SK-N-SH (cell line): ENCODE results near the gene C10orf143. TPM values are rescaled to one million over a fixed set of nuclear protein-coding genes. Genes with fewer than 3 reads are reported as not detected.

Experiments used
- CTCF ChIA-PET: fragments of 300-600, 350-600 bp; formaldehyde crosslinking; extraction: SDS; loops from one replicate; lab custom pipeline; 2021; lab: Yijun Ruan, JAX
- POLR2A ChIA-PET: fragments of 350-600 bp; sonication (Branson Sonifier 250); formaldehyde crosslinking; extraction: SDS; loops from one replicate; lab custom pipeline; 2020; ENCODE audit warnings: antibody characterized with exemption, inconsistent platforms; lab: Yijun Ruan, JAX
- DNase-seq: peaks from one replicate; pipeline ENCODE4 v3.0.0; 2012
- H2AFZ ChIP-seq: fragments of 200-600 bp; sonication (generic); 2 replicates; pipeline ENCODE4 v1.8.1; 2016; ENCODE audit warnings: antibody characterized with exemption, mild to moderate bottlenecking, low read depth
- H3F3A ChIP-seq: fragments of 200-600 bp; sonication (generic); replicated peaks from 2 replicates; pipeline ENCODE3; 2016; ENCODE audit warnings: antibody characterized with exemption, mild to moderate bottlenecking; ENCODE audit not compliant: insufficient read depth
- H3K27ac ChIP-seq, 2 experiments: fragments of 200-500 bp in 1 of 2; fragments of 200-600 bp in 1 of 2; sonication (Bioruptor generic) in 1 of 2; sonication (generic), shearing (Covaris generic) in 1 of 2; 2 replicates each; pipeline versions ENCODE4 v1.5.1 to v1.6.1; 2014 to 2016; ENCODE audit warnings: low read depth in 2 of 2, inconsistent platforms in 1 of 2, low read length in 1 of 2, mild to moderate bottlenecking in 1 of 2, mixed read lengths in 1 of 2
- H3K27me3 ChIP-seq: fragments of 200-600 bp; sonication (generic), shearing (Covaris generic); 2 replicates; pipeline ENCODE4 v1.6.1; 2016; ENCODE audit warnings: mixed run types; ENCODE audit not compliant: insufficient read depth
- H3K36me3 ChIP-seq, 2 experiments: fragments of 200-500 bp in 1 of 2; fragments of 200-600 bp in 1 of 2; sonication (Bioruptor generic) in 1 of 2; sonication (generic) in 1 of 2; replicated peaks in 1 of 2; 2 replicates each; pipeline versions ENCODE3 to v1.5.1; 2014 to 2016; ENCODE audit warnings: low read length in 1 of 2, mild to moderate bottlenecking in 1 of 2; ENCODE audit not compliant: insufficient read depth in 2 of 2, control insufficient read depth in 1 of 2
- H3K4me1 ChIP-seq, 2 experiments: fragments of 200-500 bp in 1 of 2; fragments of 200-600 bp in 1 of 2; sonication (Bioruptor generic) in 1 of 2; sonication (generic), shearing (Covaris generic) in 1 of 2; 2 replicates each; pipeline versions ENCODE4 v1.5.1 to v1.6.1; 2014 to 2016; ENCODE audit warnings: low read depth in 1 of 2, low read length in 1 of 2, mixed run types in 1 of 2; ENCODE audit not compliant: insufficient read depth in 2 of 2, control insufficient read depth in 1 of 2
- H3K4me2 ChIP-seq: fragments of 200-600 bp; sonication (generic), shearing (Covaris generic); 2 replicates; pipeline ENCODE4 v1.6.1; 2017; ENCODE audit warnings: mixed run types
- H3K4me3 ChIP-seq, 2 experiments: fragments of 200-500 bp in 1 of 2; fragments of 200-600 bp in 1 of 2; sonication (Bioruptor generic) in 1 of 2; sonication (generic), shearing (Covaris generic) in 1 of 2; 2 replicates each; pipeline versions ENCODE4 v1.5.1 to v1.8.1; 2014 to 2016; ENCODE audit warnings: low read depth in 2 of 2, inconsistent platforms in 1 of 2, low read length in 1 of 2, mild to moderate bottlenecking in 1 of 2, mixed read lengths in 1 of 2, moderate library complexity in 1 of 2
- H3K79me2 ChIP-seq: fragments of 200-600 bp; sonication (generic); 2 replicates; pipeline ENCODE4 v1.8.1; 2017; ENCODE audit warnings: mild to moderate bottlenecking; ENCODE audit not compliant: insufficient read depth
- H3K9ac ChIP-seq: fragments of 200-600 bp; sonication (generic); 2 replicates; pipeline ENCODE4 v1.6.1; 2017; ENCODE audit warnings: mixed run types
- H3K9me2 ChIP-seq: fragments of 200-600 bp; sonication (generic); 2 replicates; pipeline ENCODE4 v1.6.1; 2017; ENCODE audit warnings: mixed run types
- H3K9me3 ChIP-seq: fragments of 200-600 bp; sonication (generic); 2 replicates; pipeline ENCODE4 v1.6.1; 2017; ENCODE audit warnings: mixed run types, mild to moderate bottlenecking, moderate library complexity
- H4K20me1 ChIP-seq: fragments of 200-600 bp; sonication (generic); 2 replicates; pipeline ENCODE4 v1.6.1; 2017; ENCODE audit warnings: mild to moderate bottlenecking, mixed run types; ENCODE audit not compliant: insufficient read depth
- EP300 ChIP-seq, 2 experiments: IDR thresholded peaks; 2 replicates each; pipeline versions ENCODE4 v1.4.0 to v1.6.1; 2012; ENCODE audit warnings: borderline replicate concordance in 1 of 2, low read depth in 1 of 2, low read length in 1 of 2
- FOSL2 ChIP-seq: IDR thresholded peaks from 2 replicates; pipeline ENCODE4 v1.4.0; 2012; ENCODE audit warnings: low read depth, mild to moderate bottlenecking, moderate library complexity, borderline replicate concordance
- FOXJ3 ChIP-seq: sonication (generic); formaldehyde crosslinking; IDR thresholded peaks from 2 replicates; pipeline ENCODE4 v1.5.1; 2020; ENCODE audit warnings: mild to moderate bottlenecking, missing genetic modification reagents
- JUND ChIP-seq: IDR thresholded peaks from 2 replicates; pipeline ENCODE4 v1.4.0; 2012
- MEF2A ChIP-seq: IDR thresholded peaks from 2 replicates; pipeline ENCODE4 v1.4.0; 2012; ENCODE audit warnings: low read depth, borderline replicate concordance
- NRF1 ChIP-seq: IDR thresholded peaks from 2 replicates; pipeline ENCODE4 v1.6.1; 2012; ENCODE audit warnings: low read depth, mild to moderate bottlenecking, low read length
- POLR2AphosphoS5 ChIP-seq: IDR thresholded peaks from 2 replicates; pipeline ENCODE4 v1.6.1; 2012; ENCODE audit warnings: low read depth, low read length
- RAD21 ChIP-seq: IDR thresholded peaks from 2 replicates; pipeline ENCODE4 v1.6.1; 2012; ENCODE audit warnings: mild to moderate bottlenecking, low read length
- RCOR1 ChIP-seq: fragments of 150-350 bp; IDR thresholded peaks from 2 replicates; pipeline ENCODE4 v1.6.1; 2017; ENCODE audit warnings: antibody characterized with exemption, low read length
- SIN3A ChIP-seq: IDR thresholded peaks from 2 replicates; pipeline ENCODE4 v1.6.1; 2012; ENCODE audit warnings: low read depth, mild to moderate bottlenecking, low read length, moderate library complexity, borderline replicate concordance
- TAF1 ChIP-seq: IDR thresholded peaks from 2 replicates; pipeline ENCODE4 v1.6.1; 2012; ENCODE audit warnings: low read depth, mild to moderate bottlenecking, low read length, moderate library complexity, borderline replicate concordance
- TEAD4 ChIP-seq: IDR thresholded peaks from 2 replicates; pipeline ENCODE4 v1.4.0; 2012; ENCODE audit warnings: mild to moderate bottlenecking, borderline replicate concordance; ENCODE audit not compliant: insufficient read depth
- YY1 ChIP-seq: IDR thresholded peaks from 2 replicates; pipeline ENCODE4 v1.4.0; 2012; ENCODE audit warnings: low read depth, mild to moderate bottlenecking
- WGBS: methylation state at CpG from one replicate; pipeline ENCODE4 v1.1.6; 2017; ENCODE audit warnings: low lambda C conversion rate; 5-methylcytosine and 5-hydroxymethylcytosine counted together
- polyA plus RNA-seq, 3 experiments: library from polyadenylated mRNA; depleted of rRNA; stranded (reverse); fragments of >200 nt; gene quantifications; 2 replicates each; pipeline ENCODE4 v1.2.3, GENCODE V29; 2012
- TF ChIP-seq, protein P1 (sequence below): fragments of 150-350 bp; IDR thresholded peaks from 2 replicates; pipeline ENCODE4 v1.6.1; 2017; ENCODE audit warnings: antibody characterized with exemption, low read length, low read depth, borderline replicate concordance
- TF ChIP-seq, protein P2 (sequence below): fragments of 150-350 bp; IDR thresholded peaks from 2 replicates; pipeline ENCODE4 v1.6.1; 2016; ENCODE audit warnings: mild to moderate bottlenecking, low read depth, low read length
- TF ChIP-seq, protein P3 (sequence below): IDR thresholded peaks from 2 replicates; pipeline ENCODE4; 2012
- TF ChIP-seq, protein P4 (sequence below): IDR thresholded peaks from 2 replicates; pipeline ENCODE4 v1.4.0; 2012; ENCODE audit warnings: low read depth, borderline replicate concordance

C10orf143 gene
- polyA plus RNA-seq, 1 of the 3 experiments (the other 2 are of a cell fraction), result 2.2 TPM

DNA sequence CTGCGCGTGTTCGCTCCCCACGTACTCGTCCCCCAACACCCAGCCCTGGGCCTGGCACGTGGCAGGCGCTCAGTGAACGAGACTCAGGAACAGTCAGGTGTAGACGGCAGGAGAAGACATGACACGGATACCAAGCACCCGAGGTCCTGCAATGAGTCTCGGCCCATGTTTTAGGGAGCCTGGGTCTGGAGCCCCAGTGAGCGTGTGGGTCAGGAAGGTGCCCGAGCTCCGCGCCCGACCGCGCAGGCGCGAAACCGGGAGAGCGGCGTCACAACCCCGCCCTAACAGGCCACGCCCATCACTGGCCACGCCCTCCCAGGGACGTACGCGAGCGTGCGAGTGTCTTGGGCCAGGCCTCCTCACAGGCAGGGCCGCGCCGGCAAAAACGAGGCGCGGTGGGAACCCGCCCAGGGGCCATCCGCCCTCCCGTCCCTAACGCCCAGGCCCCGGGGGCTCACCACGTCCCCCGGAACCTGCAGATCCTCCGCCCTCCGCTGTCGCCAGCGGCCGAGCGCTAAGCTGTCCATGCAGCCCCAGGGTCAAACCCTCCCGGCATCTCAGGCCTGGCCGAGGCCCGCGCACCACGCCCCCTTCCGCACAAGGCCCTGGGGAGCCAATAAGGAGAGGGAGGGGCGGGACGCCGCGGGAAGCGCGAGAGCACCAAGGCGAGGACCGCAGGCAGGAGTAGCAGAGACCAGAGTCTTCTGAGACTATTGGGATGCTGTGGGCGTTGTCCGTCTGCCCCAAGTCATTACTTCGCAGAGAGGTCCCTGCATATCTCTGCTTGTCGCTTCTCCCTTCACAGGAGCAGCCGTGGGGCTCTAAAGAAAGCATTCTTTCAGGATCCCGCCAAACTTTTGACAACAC, at the start of gene C10orf143 (continued):
- no peak for TF ChIP-seq FOSL2
- TF ChIP-seq SIN3A, result no peak
- TF ChIP-seq EP300 (IDR thresholded peaks at IDR 0.05; ENCODE audit: borderline replicate concordance in 1 of 2, low read depth in 1 of 2, low read length in 1 of 2), result no peak
- TF ChIP-seq, protein P1, sequence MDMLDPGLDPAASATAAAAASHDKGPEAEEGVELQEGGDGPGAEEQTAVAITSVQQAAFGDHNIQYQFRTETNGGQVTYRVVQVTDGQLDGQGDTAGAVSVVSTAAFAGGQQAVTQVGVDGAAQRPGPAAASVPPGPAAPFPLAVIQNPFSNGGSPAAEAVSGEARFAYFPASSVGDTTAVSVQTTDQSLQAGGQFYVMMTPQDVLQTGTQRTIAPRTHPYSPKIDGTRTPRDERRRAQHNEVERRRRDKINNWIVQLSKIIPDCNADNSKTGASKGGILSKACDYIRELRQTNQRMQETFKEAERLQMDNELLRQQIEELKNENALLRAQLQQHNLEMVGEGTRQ, result no peak
- peak; percentile 50; the same call in 1 of the 2 replicates for TF ChIP-seq NRF1
- 0 out of 2 replicates have a peak, but pooled peaks have one; percentile 3 for TF ChIP-seq RCOR1
- no peak for TF ChIP-seq JUND
- peak; percentile 27; the same call in 1 of the 2 replicates for TF ChIP-seq TEAD4
- TF ChIP-seq, protein P2, sequence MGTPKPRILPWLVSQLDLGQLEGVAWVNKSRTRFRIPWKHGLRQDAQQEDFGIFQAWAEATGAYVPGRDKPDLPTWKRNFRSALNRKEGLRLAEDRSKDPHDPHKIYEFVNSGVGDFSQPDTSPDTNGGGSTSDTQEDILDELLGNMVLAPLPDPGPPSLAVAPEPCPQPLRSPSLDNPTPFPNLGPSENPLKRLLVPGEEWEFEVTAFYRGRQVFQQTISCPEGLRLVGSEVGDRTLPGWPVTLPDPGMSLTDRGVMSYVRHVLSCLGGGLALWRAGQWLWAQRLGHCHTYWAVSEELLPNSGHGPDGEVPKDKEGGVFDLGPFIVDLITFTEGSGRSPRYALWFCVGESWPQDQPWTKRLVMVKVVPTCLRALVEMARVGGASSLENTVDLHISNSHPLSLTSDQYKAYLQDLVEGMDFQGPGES, result no peak
- no peak for TF ChIP-seq MEF2A
- TF ChIP-seq POLR2AphosphoS5, result peak; percentile 87

DNA sequence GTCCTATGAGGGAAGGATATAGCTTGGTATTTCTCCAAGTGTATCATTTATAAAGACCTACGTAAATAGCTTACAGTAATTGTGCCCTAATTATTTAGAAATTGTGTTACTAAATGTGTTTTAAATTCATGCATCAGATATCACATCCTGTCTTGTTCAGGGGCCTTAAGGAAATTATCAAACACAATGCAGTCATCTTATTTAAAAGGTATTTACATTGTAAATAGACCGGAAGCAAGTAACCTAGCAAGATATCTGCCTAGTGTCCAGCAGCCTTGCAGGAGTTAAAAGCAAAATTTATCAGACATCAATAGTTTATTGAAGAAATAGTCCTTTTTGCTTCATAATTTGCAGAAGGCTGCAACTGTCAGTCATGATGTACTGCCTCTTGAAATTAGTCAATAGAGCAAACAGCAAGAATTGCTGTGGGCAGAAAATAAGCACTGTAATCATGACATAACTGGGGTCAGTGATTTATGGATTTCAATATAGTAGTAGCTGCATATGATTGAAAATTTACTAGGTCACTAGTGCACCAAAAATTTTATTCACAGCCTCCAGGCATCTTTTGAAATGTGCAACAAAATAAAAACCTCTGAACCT, 48.7 kb upstream of the C10orf143 start:
- Histone ChIP-seq H3K79me2 (peaks cover 62% of the 10 kb centered on the region), H3K36me3 (peaks cover 33 to 35% of the 10 kb centered on the region in 2 experiments), H2AFZ (no peak overlapping the region), H4K20me1 (peaks cover 49% of the 10 kb centered on the region), H3K27me3 (no peaks in the 10 kb centered on the region), H3K4me3 (no peak overlapping the region), H3F3A (no peaks in the 10 kb centered on the region), H3K9me2 (no peaks in the 10 kb centered on the region), H3K9ac (no peak overlapping the region), H3K9me3 (no peaks in the 10 kb centered on the region), H3K4me1 (peaks cover 0 to 4% of the 10 kb centered on the region in 2 experiments; a peak in 1 of 4 replicates), H3K4me2 (no peak overlapping the region), H3K27ac (no peak overlapping the region)
- ChIA-PET CTCF (interaction anchor here (1.1 to 1.6 kb wide), 3 partner anchors 30 to 49 kb away, joined by 3 to 6 read pairs (median 4); partner anchors contain the start of gene C10orf143), POLR2A (no interaction called here)
- 83% methylated on average over 2 of the region's 2 CpGs for WGBS
- DNase-seq, result no peak
- TF ChIP-seq YY1, result no peak
- TF ChIP-seq TAF1, result no peak
- TF ChIP-seq, protein P3, sequence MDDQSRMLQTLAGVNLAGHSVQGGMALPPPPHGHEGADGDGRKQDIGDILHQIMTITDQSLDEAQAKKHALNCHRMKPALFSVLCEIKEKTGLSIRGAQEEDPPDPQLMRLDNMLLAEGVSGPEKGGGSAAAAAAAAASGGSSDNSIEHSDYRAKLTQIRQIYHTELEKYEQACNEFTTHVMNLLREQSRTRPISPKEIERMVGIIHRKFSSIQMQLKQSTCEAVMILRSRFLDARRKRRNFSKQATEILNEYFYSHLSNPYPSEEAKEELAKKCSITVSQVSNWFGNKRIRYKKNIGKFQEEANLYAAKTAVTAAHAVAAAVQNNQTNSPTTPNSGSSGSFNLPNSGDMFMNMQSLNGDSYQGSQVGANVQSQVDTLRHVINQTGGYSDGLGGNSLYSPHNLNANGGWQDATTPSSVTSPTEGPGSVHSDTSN, result no peak
- no peak for TF ChIP-seq FOXJ3 (CRISPR knock-in tag)
- TF ChIP-seq RAD21, result no peak
- no peak for TF ChIP-seq EP300 (IDR thresholded peaks at IDR 0.05; ENCODE audit: borderline replicate concordance in 1 of 2, low read depth in 1 of 2, low read length in 1 of 2)
- TF ChIP-seq, protein P1, result no peak
- TF ChIP-seq, protein P2, result no peak
- TF ChIP-seq, protein P4, sequence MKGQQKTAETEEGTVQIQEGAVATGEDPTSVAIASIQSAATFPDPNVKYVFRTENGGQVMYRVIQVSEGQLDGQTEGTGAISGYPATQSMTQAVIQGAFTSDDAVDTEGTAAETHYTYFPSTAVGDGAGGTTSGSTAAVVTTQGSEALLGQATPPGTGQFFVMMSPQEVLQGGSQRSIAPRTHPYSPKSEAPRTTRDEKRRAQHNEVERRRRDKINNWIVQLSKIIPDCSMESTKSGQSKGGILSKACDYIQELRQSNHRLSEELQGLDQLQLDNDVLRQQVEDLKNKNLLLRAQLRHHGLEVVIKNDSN, result no peak
